HEK293 (cell line): ENCODE measurements around the gene PIK3CA.

Source experiments
- SALL2 ChIP-seq: fragments of 450-650 bp; formaldehyde crosslinking; IDR thresholded peaks from 2 replicates; pipeline ENCODE4 v1.5.0; 2017; ENCODE audit warnings: missing biosample characterization, mild to moderate bottlenecking, missing genetic modification characterization, borderline replicate concordance
- SCRT2 ChIP-seq: fragments of 450-650 bp; formaldehyde crosslinking; IDR thresholded peaks from 2 replicates; pipeline ENCODE4 v1.5.1; 2016; ENCODE audit warnings: missing biosample characterization, missing genetic modification characterization
- ZBTB17 ChIP-seq: fragments of 450-650 bp; formaldehyde crosslinking; IDR thresholded peaks from 2 replicates; pipeline ENCODE4 v1.5.1; 2016; ENCODE audit warnings: missing biosample characterization, missing genetic modification characterization
- ZBTB21 ChIP-seq: fragments of 450-650 bp; formaldehyde crosslinking; IDR thresholded peaks from 2 replicates; pipeline ENCODE4 v1.5.1; 2017; ENCODE audit warnings: missing biosample characterization, missing genetic modification characterization
- ZFP41 ChIP-seq: fragments of 450-650 bp; formaldehyde crosslinking; IDR thresholded peaks from 2 replicates; pipeline ENCODE4 v1.5.1; 2016; ENCODE audit warnings: missing biosample characterization, missing genetic modification characterization, borderline replicate concordance
- ZNF112 ChIP-seq: fragments of 450-650 bp; formaldehyde crosslinking; IDR thresholded peaks from 2 replicates; pipeline ENCODE4 v1.5.0; 2017; ENCODE audit warnings: missing biosample characterization, missing genetic modification characterization
- ZNF140 ChIP-seq: fragments of 450-650 bp; formaldehyde crosslinking; IDR thresholded peaks from 2 replicates; pipeline ENCODE4 v1.5.1; 2016; ENCODE audit warnings: missing biosample characterization, missing genetic modification characterization
- ZNF24 ChIP-seq: fragments of 450-650 bp; formaldehyde crosslinking; IDR thresholded peaks from 2 replicates; pipeline ENCODE4 v1.5.1; 2016; ENCODE audit warnings: missing biosample characterization, missing genetic modification characterization
- ZNF664 ChIP-seq: fragments of 450-650 bp; formaldehyde crosslinking; IDR thresholded peaks from 2 replicates; pipeline ENCODE4 v1.5.1; 2016; ENCODE audit warnings: missing biosample characterization, missing genetic modification characterization
- ZXDB ChIP-seq: fragments of 450-650 bp; formaldehyde crosslinking; IDR thresholded peaks from 2 replicates; pipeline ENCODE4 v1.5.1; 2016; ENCODE audit warnings: missing biosample characterization, missing genetic modification characterization
- TF ChIP-seq, protein P1 (sequence below): fragments of 450-650 bp; formaldehyde crosslinking; IDR thresholded peaks from 2 replicates; pipeline ENCODE4 v1.5.1; 2016; ENCODE audit warnings: missing biosample characterization, missing genetic modification characterization
- TF ChIP-seq, protein P2 (sequence below): fragments of 450-650 bp; formaldehyde crosslinking; IDR thresholded peaks from 2 replicates; pipeline ENCODE4 v1.5.1; 2016; ENCODE audit warnings: missing biosample characterization, missing genetic modification characterization

DNA sequence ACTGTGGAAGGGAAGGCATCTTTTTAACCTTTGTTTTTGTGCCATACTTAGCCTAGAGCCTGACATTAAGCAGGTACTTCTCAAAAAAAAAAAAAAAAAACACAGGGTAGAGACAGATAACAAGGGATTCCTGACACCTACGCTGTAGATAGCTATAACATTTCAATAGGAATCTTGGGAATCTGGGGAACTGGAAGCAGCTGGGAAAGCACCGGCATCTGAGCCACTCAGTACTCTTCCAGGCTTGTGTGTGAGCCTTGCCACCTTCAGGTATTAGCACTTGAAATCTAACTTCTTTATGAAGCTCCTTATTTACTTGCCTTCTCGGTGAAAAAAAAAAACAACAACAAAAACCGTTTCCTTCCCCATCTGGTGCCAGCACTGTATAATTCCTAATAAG is 46.8 kb downstream of the PIK3CA start:
- TF ChIP-seq ZFP41 (tag by site-specific recombination) (no peak), SALL2 (tag by site-specific recombination) (no peak), ZNF140 (tag by site-specific recombination) (no peak), ZNF112 (tag by site-specific recombination) (no peak), ZBTB21 (tag by site-specific recombination) (no peak), SCRT2 (tag by site-specific recombination) (no peak), ZXDB (no peak), ZNF24 (tag by site-specific recombination) (no peak), ZBTB17 (tag by site-specific recombination) (no peak), ZNF664 (tag by site-specific recombination) (no peak)
- TF ChIP-seq, protein P1, sequence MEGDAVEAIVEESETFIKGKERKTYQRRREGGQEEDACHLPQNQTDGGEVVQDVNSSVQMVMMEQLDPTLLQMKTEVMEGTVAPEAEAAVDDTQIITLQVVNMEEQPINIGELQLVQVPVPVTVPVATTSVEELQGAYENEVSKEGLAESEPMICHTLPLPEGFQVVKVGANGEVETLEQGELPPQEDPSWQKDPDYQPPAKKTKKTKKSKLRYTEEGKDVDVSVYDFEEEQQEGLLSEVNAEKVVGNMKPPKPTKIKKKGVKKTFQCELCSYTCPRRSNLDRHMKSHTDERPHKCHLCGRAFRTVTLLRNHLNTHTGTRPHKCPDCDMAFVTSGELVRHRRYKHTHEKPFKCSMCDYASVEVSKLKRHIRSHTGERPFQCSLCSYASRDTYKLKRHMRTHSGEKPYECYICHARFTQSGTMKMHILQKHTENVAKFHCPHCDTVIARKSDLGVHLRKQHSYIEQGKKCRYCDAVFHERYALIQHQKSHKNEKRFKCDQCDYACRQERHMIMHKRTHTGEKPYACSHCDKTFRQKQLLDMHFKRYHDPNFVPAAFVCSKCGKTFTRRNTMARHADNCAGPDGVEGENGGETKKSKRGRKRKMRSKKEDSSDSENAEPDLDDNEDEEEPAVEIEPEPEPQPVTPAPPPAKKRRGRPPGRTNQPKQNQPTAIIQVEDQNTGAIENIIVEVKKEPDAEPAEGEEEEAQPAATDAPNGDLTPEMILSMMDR = no peak
- TF ChIP-seq, protein P2, sequence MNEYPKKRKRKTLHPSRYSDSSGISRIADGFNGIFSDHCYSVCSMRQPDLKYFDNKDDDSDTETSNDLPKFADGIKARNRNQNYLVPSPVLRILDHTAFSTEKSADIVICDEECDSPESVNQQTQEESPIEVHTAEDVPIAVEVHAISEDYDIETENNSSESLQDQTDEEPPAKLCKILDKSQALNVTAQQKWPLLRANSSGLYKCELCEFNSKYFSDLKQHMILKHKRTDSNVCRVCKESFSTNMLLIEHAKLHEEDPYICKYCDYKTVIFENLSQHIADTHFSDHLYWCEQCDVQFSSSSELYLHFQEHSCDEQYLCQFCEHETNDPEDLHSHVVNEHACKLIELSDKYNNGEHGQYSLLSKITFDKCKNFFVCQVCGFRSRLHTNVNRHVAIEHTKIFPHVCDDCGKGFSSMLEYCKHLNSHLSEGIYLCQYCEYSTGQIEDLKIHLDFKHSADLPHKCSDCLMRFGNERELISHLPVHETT (tag by site-specific recombination) = no peak
